H9 (cell line): ENCODE results near the gene PHF21B. TPM values are rescaled to one million over a fixed set of nuclear protein-coding genes. Genes with fewer than 3 reads are reported as not detected.
A peak's percentile ranks its signal among the peaks of the same experiment; 100 is the strongest.

ENCODE experiments used
- DNase-seq: peaks from one replicate; pipeline ENCODE4 v3.0.0-alpha.2; 2017
- H2AFZ ChIP-seq: one replicate; pipeline ENCODE4 v1.6.1; 2013; ENCODE audit warnings: mild to moderate bottlenecking, low read length, control low read depth, moderate library complexity
- H2AK5ac ChIP-seq: 2 replicates; pipeline ENCODE4 v1.6.1; 2013; ENCODE audit warnings: low read length, control low read depth, mixed read lengths; ENCODE audit not compliant: insufficient read length
- H2BK120ac ChIP-seq: one replicate; pipeline ENCODE4 v1.6.1; 2013; ENCODE audit warnings: low read depth, mild to moderate bottlenecking, low read length, control low read depth, inconsistent platforms; ENCODE audit not compliant: poor library complexity, severe bottlenecking
- H2BK12ac ChIP-seq: 2 replicates; pipeline ENCODE4 v1.6.1; 2013; ENCODE audit warnings: low read length, control low read depth, mixed read lengths, low read depth; ENCODE audit not compliant: insufficient read length
- H2BK15ac ChIP-seq: 2 replicates; pipeline ENCODE4 v1.6.1; 2013; ENCODE audit warnings: low read depth, low read length, control low read depth
- H2BK20ac ChIP-seq: one replicate; pipeline ENCODE4 v1.6.1; 2013; ENCODE audit warnings: low read depth, mild to moderate bottlenecking, low read length, control low read depth, inconsistent platforms; ENCODE audit not compliant: poor library complexity, severe bottlenecking
- H2BK5ac ChIP-seq: 2 replicates; pipeline ENCODE4 v1.6.1; 2013; ENCODE audit warnings: low read length, control low read depth, mixed read lengths; ENCODE audit not compliant: insufficient read length
- H3K14ac ChIP-seq: 2 replicates; pipeline ENCODE4 v1.6.1; 2013; ENCODE audit warnings: low read length, control low read depth; ENCODE audit not compliant: insufficient read depth
- H3K18ac ChIP-seq: 2 replicates; pipeline ENCODE4 v1.6.1; 2013; ENCODE audit warnings: low read depth, mild to moderate bottlenecking, mixed read lengths, low read length, control low read depth; ENCODE audit not compliant: insufficient read length
- H3K23ac ChIP-seq: 2 replicates; pipeline ENCODE4 v1.6.1; 2013; ENCODE audit warnings: low read length, control low read depth, mixed read lengths, low read depth; ENCODE audit not compliant: insufficient read length
- H3K23me2 ChIP-seq: 2 replicates; pipeline ENCODE4 v1.6.1; 2013; ENCODE audit warnings: low read depth, mild to moderate bottlenecking, mixed read lengths, low read length, control low read depth; ENCODE audit not compliant: insufficient read length, poor library complexity, severe bottlenecking
- H3K27ac ChIP-seq: 2 replicates; pipeline ENCODE4 v1.5.1; 2013; ENCODE audit warnings: low read length, control low read depth, mixed read lengths, low read depth; ENCODE audit not compliant: insufficient read length
- H3K27me3 ChIP-seq: 2 replicates; pipeline ENCODE4 v1.6.1; 2013; ENCODE audit warnings: low read length, control low read depth, inconsistent platforms; ENCODE audit not compliant: insufficient read depth
- H3K4ac ChIP-seq: 2 replicates; pipeline ENCODE4 v1.6.1; 2013; ENCODE audit warnings: low read depth, mild to moderate bottlenecking, control low read depth, inconsistent platforms, low read length, moderate library complexity
- H3K4me1 ChIP-seq: 2 replicates; pipeline ENCODE4 v1.6.1; 2013; ENCODE audit warnings: low read length, control low read depth, inconsistent platforms; ENCODE audit not compliant: insufficient read depth
- H3K4me2 ChIP-seq: 2 replicates; pipeline ENCODE4 v1.6.1; 2013; ENCODE audit warnings: low read length, control low read depth, mixed read lengths; ENCODE audit not compliant: insufficient read length, insufficient read depth
- H3K56ac ChIP-seq: 2 replicates; pipeline ENCODE4 v1.6.1; 2013; ENCODE audit warnings: low read depth, mild to moderate bottlenecking, mixed read lengths, low read length, control low read depth; ENCODE audit not compliant: insufficient read length
- H3K79me1 ChIP-seq: 2 replicates; pipeline ENCODE4 v1.6.1; 2013; ENCODE audit warnings: low read depth, mild to moderate bottlenecking, moderate library complexity, low read length, control low read depth, inconsistent platforms; ENCODE audit not compliant: insufficient read depth, poor library complexity, severe bottlenecking
- H3K79me2 ChIP-seq: 2 replicates; pipeline ENCODE4 v1.6.1; 2013; ENCODE audit warnings: low read length, control low read depth, inconsistent platforms; ENCODE audit not compliant: insufficient read depth
- H3K9ac ChIP-seq: 2 replicates; pipeline ENCODE4 v1.6.1; 2013; ENCODE audit warnings: low read length, control low read depth, mixed read lengths; ENCODE audit not compliant: insufficient read length; ENCODE audit errors: extremely low read depth
- H3K9me3 ChIP-seq: one replicate; pipeline ENCODE4 v1.6.1; 2013; ENCODE audit warnings: low read depth, low read length, inconsistent platforms; ENCODE audit not compliant: control insufficient read depth
- H3T11ph ChIP-seq: one replicate; pipeline ENCODE4 v1.6.1; 2013; ENCODE audit warnings: mild to moderate bottlenecking, low read length, control low read depth, inconsistent platforms
- H4K20me1 ChIP-seq: one replicate; pipeline ENCODE4 v1.6.1; 2013; ENCODE audit not compliant: control insufficient read depth, insufficient read length, insufficient read depth
- H4K5ac ChIP-seq: 2 replicates; pipeline ENCODE4 v1.6.1; 2013; ENCODE audit warnings: low read depth, mild to moderate bottlenecking, mixed read lengths, low read length, control low read depth; ENCODE audit not compliant: insufficient read length
- H4K8ac ChIP-seq: replicated peaks from 2 replicates; pipeline ENCODE4 v1.6.1; 2013; ENCODE audit warnings: low read length, control low read depth, mixed read lengths, low read depth; ENCODE audit not compliant: insufficient read length
- H4K91ac ChIP-seq: 2 replicates; pipeline ENCODE4 v1.6.1; 2013; ENCODE audit warnings: low read depth, mild to moderate bottlenecking, moderate library complexity, mixed read lengths, low read length, control low read depth; ENCODE audit not compliant: insufficient read length
- H3K27ac Mint-ChIP-seq, 3 experiments: 2 replicates in 2 of 3; 3 replicates in 1 of 3; pipeline ENCODE4 v1.8.0; 2020 to 2021; ENCODE audit warnings: mixed read lengths in 3 of 3, mild to moderate bottlenecking in 1 of 3, moderate library complexity in 1 of 3
- H3K27me3 Mint-ChIP-seq: 2 replicates; pipeline ENCODE4 v1.8.0; 2021; ENCODE audit warnings: low read depth, mild to moderate bottlenecking, moderate library complexity, mixed read lengths
- H3K36me3 Mint-ChIP-seq, 3 experiments: 2 replicates in 2 of 3; 3 replicates in 1 of 3; pipeline ENCODE4 v1.8.0; 2020 to 2021; ENCODE audit warnings: low read depth in 3 of 3, mixed read lengths in 3 of 3; ENCODE audit not compliant: insufficient read depth in 1 of 3
- H3K4me1 Mint-ChIP-seq, 2 experiments: 2 replicates each; pipeline ENCODE4 v1.8.0; 2020; ENCODE audit warnings: mixed read lengths in 2 of 2
- H3K4me3 Mint-ChIP-seq, 2 experiments: 2 replicates in 1 of 2; 3 replicates in 1 of 2; pipeline ENCODE4 v1.8.0; 2020 to 2021; ENCODE audit warnings: mild to moderate bottlenecking in 2 of 2, mixed read lengths in 2 of 2, moderate library complexity in 1 of 2
- H3K9me3 Mint-ChIP-seq, 2 experiments: 2 replicates in 1 of 2; 3 replicates in 1 of 2; pipeline ENCODE4 v1.8.0; 2020; ENCODE audit warnings: mild to moderate bottlenecking in 2 of 2, mixed read lengths in 2 of 2, moderate library complexity in 1 of 2
- CTCF ChIP-seq: fragments of 200-600 bp; sonication (generic); conservative IDR thresholded peaks from 3 replicates; pipeline ENCODE4 v1.8.0; 2021; ENCODE audit warnings: antibody characterized with exemption, mild to moderate bottlenecking
- WGBS: extraction: QIAGEN DNeasy Blood & Tissue Kit; methylation state at CpG from one replicate; pipeline ENCODE4 v1.1.7; 2013; ENCODE audit warnings: missing lambda C conversion rate, low lambda C conversion rate, mixed read lengths; ENCODE audit not compliant: insufficient read length; ENCODE audit errors: extremely low coverage; 5-methylcytosine and 5-hydroxymethylcytosine counted together
- total RNA-seq: library from RNA; stranded (reverse); gene quantifications from 2 replicates; pipeline ENCODE4 v1.2.1, GENCODE V29; 2021

The PHF21B gene
- total RNA-seq, 1 experiment from 2014 or later: 60.3 TPM

GRCh38 chr22:45034156-45034555, 24.4 kb upstream of the PHF21B start:
- Histone ChIP-seq H3K27ac (no peak overlapping the region), H4K20me1 (no peaks in the 10 kb centered on the region), H3T11ph (no peak overlapping the region), H3K9ac (no peak overlapping the region), H3K79me2 (no peaks in the 10 kb centered on the region), H4K91ac (no peak overlapping the region), H3K4me2 (no peak overlapping the region), H3K23me2 (no peaks in the 10 kb centered on the region), H3K4me1 (no peaks in the 10 kb centered on the region), H3K9me3 (no peaks in the 10 kb centered on the region), H4K5ac (no peak overlapping the region), H2BK15ac (no peak overlapping the region), H3K4ac (no peak overlapping the region), H3K56ac (no peak overlapping the region), H2AFZ (no peak overlapping the region), H3K14ac (no peak overlapping the region), H2BK20ac (no peak overlapping the region), H3K79me1 (no peaks in the 10 kb centered on the region), H4K8ac (no peak overlapping the region), H3K27me3 (no peaks in the 10 kb centered on the region), H3K18ac (no peak overlapping the region), H2BK5ac (no peak overlapping the region), H2BK120ac (no peak overlapping the region), H2BK12ac (no peak overlapping the region), H2AK5ac (no peak overlapping the region), H3K23ac (no peak overlapping the region)
- no CpG with 5 or more reads among the region's 10 CpGs for WGBS
- DNase-seq: no peak
- no peak for TF ChIP-seq CTCF
- Mint-ChIP-seq H3K9me3 (peaks cover 31 to 32% of the 10 kb centered on the region in 2 experiments), H3K36me3 (peaks cover 13 to 19% (median 17%) of the 10 kb centered on the region in 3 experiments), H3K27ac (peak overlapping the region in 1 of 3 experiments; percentile 11; a peak in 1 of 7 replicates), H3K27me3 (peaks cover 21% of the 10 kb centered on the region), H3K4me3 (no peak overlapping the region), H3K4me1 (peaks cover 29 to 30% of the 10 kb centered on the region in 2 experiments)
